SK-N-SH (cell line): Measurements from ENCODE around the gene GRK3.

ENCODE experiments used
- CTCF ChIP-seq: fragments of 200-600 bp; sonication (generic); IDR thresholded peaks from 2 replicates; pipeline ENCODE4 v1.6.1; 2017; ENCODE audit warnings: antibody characterized with exemption, mild to moderate bottlenecking, moderate library complexity
- FOXJ3 ChIP-seq: sonication (generic); formaldehyde crosslinking; IDR thresholded peaks from 2 replicates; pipeline ENCODE4 v1.5.1; 2020; ENCODE audit warnings: mild to moderate bottlenecking, missing genetic modification reagents
- FOXM1 ChIP-seq: IDR thresholded peaks from 2 replicates; pipeline ENCODE4 v1.4.0; 2012; ENCODE audit warnings: low read depth, mild to moderate bottlenecking
- GABPA ChIP-seq: IDR thresholded peaks from 2 replicates; pipeline ENCODE4 v1.4.0; 2012; ENCODE audit warnings: low read depth, mild to moderate bottlenecking
- GATA2 ChIP-seq: sonication (generic); formaldehyde crosslinking; IDR thresholded peaks from 2 replicates; pipeline ENCODE4 v1.5.0; 2020; ENCODE audit warnings: mild to moderate bottlenecking, missing genetic modification reagents
- IRF3 ChIP-seq: fragments of 150-350 bp; IDR thresholded peaks from 2 replicates; pipeline ENCODE4 v1.6.1; 2016; ENCODE audit warnings: mild to moderate bottlenecking, low read depth, low read length
- RFX5 ChIP-seq: IDR thresholded peaks from 2 replicates; pipeline ENCODE4 v1.6.1; 2012; ENCODE audit warnings: mild to moderate bottlenecking, improper control_type of control experiment, low read length
- TCF12 ChIP-seq: IDR thresholded peaks from 2 replicates; pipeline ENCODE4 v1.4.0; 2012
- ZBTB33 ChIP-seq: IDR thresholded peaks from 2 replicates; pipeline ENCODE4 v1.4.0; 2012; ENCODE audit warnings: low read depth, borderline replicate concordance

- TF ChIP-seq CTCF: no peak
- TF ChIP-seq RFX5: no peak
- no peak for TF ChIP-seq GABPA
- TF ChIP-seq ZBTB33: no peak
- TF ChIP-seq IRF3: no peak
- no peak for TF ChIP-seq FOXJ3 (CRISPR knock-in tag)
- TF ChIP-seq FOXM1: no peak
- no peak for TF ChIP-seq TCF12
- no peak for TF ChIP-seq GATA2 (CRISPR knock-in tag)
These were observed 130.7 kb downstream of the GRK3 start for GRCh38 chr22:25695146-25695545.
